ENCODE measurements around the gene TAPBP. TPM values are rescaled to one million over a fixed set of nuclear protein-coding genes. Genes with fewer than 3 reads are reported as not detected.
A peak's percentile ranks its signal among the peaks of the same experiment; 100 is the strongest.

Gene TAPBP
- total and polyA plus RNA-seq, 3 experiments from 2014 or later: 211 to 500 (median 213) TPM

- H3K27ac ChIP-seq (ENCODE audit: low read depth, low read length): no peak overlapping the region
- peaks cover 18% of the 10 kb centered on the region for H3K4me1 ChIP-seq (ENCODE audit: insufficient read depth, low read length)
- Mint-ChIP-seq H3K9me3 (no peaks in the 10 kb centered on the region), H3K36me3 (peaks cover 0 to 70% (median 14%) of the 10 kb centered on the region in 3 donors), H3K27me3 (peaks cover 0 to 1% of the 10 kb centered on the region in 2 donors), H3K4me3 (peak overlapping the region in 2 of 7 donors; percentile 10 to 32), H3K4me1 (peaks cover 34 to 45% (median 39%) of the 10 kb centered on the region in 3 donors), H3K27ac (peak overlapping the region in 5 of 8 donors; percentile 39 to 92 (median 60))
- no peaks in the 10 kb centered on the region for H3K27me3 ChIP-seq (ENCODE audit: insufficient read depth, low read length, poor library complexity, severe bottlenecking)
- no peak overlapping the region for H3K4me3 ChIP-seq (ENCODE audit: low read length)
- POLR2A ChIA-PET: no interaction called here
- peaks cover 27% of the 10 kb centered on the region for H3K36me3 ChIP-seq (ENCODE audit: insufficient read depth, low read length)
- CTCF ChIA-PET: no interaction called here
- DNase-seq: no peak
- H3K9me3 ChIP-seq (ENCODE audit: low read length): no peaks in the 10 kb centered on the region
Observed at GRCh38 chr6:33294086-33294823, 19.6 kb downstream of the TAPBP start.

GRCh38 chr6:33292996-33293682 lies 20.7 kb downstream of the TAPBP start:
- CTCF ChIA-PET: interaction anchor here (1.3 to 2.0 kb wide), 2 partner anchors 15 to 52 kb away, joined by 4 to 5 read pairs; no protein-coding TSS in a partner anchor
- H3K27ac ChIP-seq (ENCODE audit: low read depth, low read length): no peak overlapping the region
- POLR2A ChIA-PET: interaction anchor here (0.9 kb wide), 1 partner anchor 16 kb away, joined by 3 read pairs; no protein-coding TSS in a partner anchor
- peak overlapping the region in 1 of 7 donors; percentile 38 for H3K4me3 Mint-ChIP-seq
- H3K27ac Mint-ChIP-seq: peak overlapping the region in 2 of 8 donors; percentile 70 to 88
- no peaks in the 10 kb centered on the region for H3K9me3 ChIP-seq (ENCODE audit: low read length)
- H3K36me3 ChIP-seq (ENCODE audit: insufficient read depth, low read length): peaks cover 27% of the 10 kb centered on the region
- no peak for DNase-seq
- peaks cover 24% of the 10 kb centered on the region for H3K4me1 ChIP-seq (ENCODE audit: insufficient read depth, low read length)
- H3K4me3 ChIP-seq (ENCODE audit: low read length): no peak overlapping the region
- H3K27me3 Mint-ChIP-seq: peaks cover 0 to under 1% of the 10 kb centered on the region in 2 donors
- H3K27me3 ChIP-seq (ENCODE audit: insufficient read depth, low read length, poor library complexity, severe bottlenecking): no peaks in the 10 kb centered on the region
- H3K36me3 Mint-ChIP-seq: peaks cover 3 to 72% (median 15%) of the 10 kb centered on the region in 3 donors
- H3K9me3 Mint-ChIP-seq: no peaks in the 10 kb centered on the region
- H3K4me1 Mint-ChIP-seq: peaks cover 42 to 53% (median 46%) of the 10 kb centered on the region in 3 donors

- Mint-ChIP-seq H3K27ac (peak overlapping the region in 7 of 8 donors; percentile 79 to 99 (median 95)), H3K36me3 (peaks cover 6 to 77% (median 17%) of the 10 kb centered on the region in 3 donors), H3K4me1 (peaks cover 37 to 52% (median 49%) of the 10 kb centered on the region in 3 donors), H3K9me3 (no peaks in the 10 kb centered on the region), H3K27me3 (no peaks in the 10 kb centered on the region), H3K4me3 (peak overlapping the region; percentile 89 to 99 (median 97))
- ChIA-PET CTCF (interaction anchor here (1.2 to 5.3 kb wide), 5 partner anchors 9 to 54 kb away, joined by 4 to 38 read pairs (median 11); partner anchors contain the start of genes B3GALT4, RPS18 and VPS52), POLR2A (interaction anchor here (2.8 to 3.6 kb wide), 4 partner anchors 9 to 54 kb away, joined by 20 to 43 read pairs (median 38); partner anchors contain the start of genes B3GALT4, RGL2, RPS18 and VPS52)
- Histone ChIP-seq H3K27ac (ENCODE audit: low read depth, low read length) (no peak overlapping the region), H3K27me3 (ENCODE audit: insufficient read depth, low read length, poor library complexity, severe bottlenecking) (no peaks in the 10 kb centered on the region), H3K4me1 (ENCODE audit: insufficient read depth, low read length) (peaks cover 24% of the 10 kb centered on the region), H3K9me3 (ENCODE audit: low read length) (no peaks in the 10 kb centered on the region), H3K4me3 (ENCODE audit: low read length) (peak overlapping the region; percentile 99), H3K36me3 (ENCODE audit: insufficient read depth, low read length) (peaks cover 35% of the 10 kb centered on the region)
- DNase-seq: no peak
Observed at GRCh38 chr6:33290459-33290858, 23.4 kb downstream of the TAPBP start.

GRCh38 chr6:33289784-33290315 lies 24.0 kb downstream of the TAPBP start:
- ChIA-PET POLR2A (interaction anchor here (1.1 to 3.6 kb wide), 10 partner anchors 9 to 318 kb away, joined by 3 to 43 read pairs (median 8); partner anchors contain the start of genes B3GALT4, RGL2, RPS18 and VPS52), CTCF (interaction anchor here (1.2 to 5.3 kb wide), 6 partner anchors 10 to 55 kb away, joined by 4 to 38 read pairs (median 10); partner anchors contain the start of genes B3GALT4, RPS18 and VPS52)
- no peak for DNase-seq
- Mint-ChIP-seq H3K36me3 (peaks cover 6 to 75% (median 17%) of the 10 kb centered on the region in 3 donors), H3K27ac (peak overlapping the region; percentile 79 to 99 (median 96)), H3K27me3 (no peaks in the 10 kb centered on the region), H3K9me3 (no peaks in the 10 kb centered on the region), H3K4me3 (peak overlapping the region; percentile 89 to 99 (median 97)), H3K4me1 (peaks cover 37 to 52% (median 49%) of the 10 kb centered on the region in 3 donors)
- Histone ChIP-seq H3K27ac (ENCODE audit: low read depth, low read length) (peak overlapping the region; percentile 83), H3K4me3 (ENCODE audit: low read length) (peak overlapping the region; percentile 99), H3K4me1 (ENCODE audit: insufficient read depth, low read length) (peaks cover 24% of the 10 kb centered on the region), H3K36me3 (ENCODE audit: insufficient read depth, low read length) (peaks cover 35% of the 10 kb centered on the region), H3K9me3 (ENCODE audit: low read length) (no peaks in the 10 kb centered on the region), H3K27me3 (ENCODE audit: insufficient read depth, low read length, poor library complexity, severe bottlenecking) (no peaks in the 10 kb centered on the region)

GRCh38 chr6:33288921-33289783 lies 24.7 kb downstream of the TAPBP start, which contains the start of the genes PFDN6 and WDR46:
PFDN6 (plus strand) TSS chr6:33289601; CDS start chr6:33289857, 256 bp downstream.
WDR46 (minus strand) TSS chr6:33289239; CDS start chr6:33289170, 69 bp downstream.
- peak within 1 kb of the TSS; percentile 99 for H3K4me3 ChIP-seq (ENCODE audit: low read length)
- peaks cover 6 to 75% (median 18%) of the 10 kb centered on the region in 3 donors for H3K36me3 Mint-ChIP-seq
- peaks cover 37 to 52% (median 49%) of the 10 kb centered on the region in 3 donors for H3K4me1 Mint-ChIP-seq
- peaks cover 42% of the 10 kb centered on the region for H3K36me3 ChIP-seq (ENCODE audit: insufficient read depth, low read length)
- no peaks in the 10 kb centered on the region for H3K9me3 ChIP-seq (ENCODE audit: low read length)
- H3K4me3 Mint-ChIP-seq: peak within 1 kb of the TSS; percentile 89 to 99 (median 97)
- ChIA-PET POLR2A (interaction anchor here (0.6 to 3.6 kb wide), 11 partner anchors 8 to 317 kb away, joined by 3 to 43 read pairs (median 4); partner anchors contain the start of genes B3GALT4, RGL2, RPS18 and VPS52), CTCF (interaction anchor here (1.0 to 5.3 kb wide), 7 partner anchors 10 to 56 kb away, joined by 4 to 38 read pairs (median 10); partner anchors contain the start of genes B3GALT4, RPS18 and VPS52)
- H3K4me1 ChIP-seq (ENCODE audit: insufficient read depth, low read length): peaks cover 24% of the 10 kb centered on the region
- H3K27ac ChIP-seq (ENCODE audit: low read depth, low read length): peak within 1 kb of the TSS; percentile 83
- DNase-seq: peak; percentile 65 to 89 (median 84)
- no peaks in the 10 kb centered on the region for H3K27me3 Mint-ChIP-seq
- peak within 1 kb of the TSS; percentile 79 to 99 (median 96) for H3K27ac Mint-ChIP-seq
- no peaks in the 10 kb centered on the region for H3K27me3 ChIP-seq (ENCODE audit: insufficient read depth, low read length, poor library complexity, severe bottlenecking)
- H3K9me3 Mint-ChIP-seq: no peaks in the 10 kb centered on the region

- Histone ChIP-seq H3K4me3 (ENCODE audit: low read length) (peak overlapping the region; percentile 99), H3K27me3 (ENCODE audit: insufficient read depth, low read length, poor library complexity, severe bottlenecking) (no peaks in the 10 kb centered on the region), H3K36me3 (ENCODE audit: insufficient read depth, low read length) (peaks cover 40% of the 10 kb centered on the region), H3K4me1 (ENCODE audit: insufficient read depth, low read length) (peaks cover 24% of the 10 kb centered on the region), H3K27ac (ENCODE audit: low read depth, low read length) (peak overlapping the region; percentile 83), H3K9me3 (ENCODE audit: low read length) (no peaks in the 10 kb centered on the region)
- H3K9me3 Mint-ChIP-seq: no peaks in the 10 kb centered on the region
- H3K27ac Mint-ChIP-seq: peak overlapping the region; percentile 68 to 99 (median 94)
- peaks cover 6 to 68% (median 15%) of the 10 kb centered on the region in 3 donors for H3K36me3 Mint-ChIP-seq
- peak overlapping the region; percentile 89 to 99 (median 97) for H3K4me3 Mint-ChIP-seq
- H3K4me1 Mint-ChIP-seq: peaks cover 37 to 49% (median 49%) of the 10 kb centered on the region in 3 donors
- H3K27me3 Mint-ChIP-seq: no peaks in the 10 kb centered on the region
- no peak for DNase-seq
- POLR2A ChIA-PET: interaction anchor here (0.6 to 3.6 kb wide), 11 partner anchors 10 to 166 kb away, joined by 3 to 43 read pairs (median 8); partner anchors contain the start of genes B3GALT4, RGL2, RPS18 and VPS52
- CTCF ChIA-PET: interaction anchor here (1.0 to 5.3 kb wide), 7 partner anchors 10 to 57 kb away, joined by 4 to 38 read pairs (median 10); partner anchors contain the start of genes B3GALT4, RPS18 and VPS52
Observed at GRCh38 chr6:33288141-33288920, 25.5 kb downstream of the TAPBP start.

Data from CD8-positive, alpha-beta memory T cell (primary cell).